NB4 (cell line): ENCODE measurements around the gene ZNF90.

ENCODE experiments used
- DNase-seq: peaks from one replicate; pipeline ENCODE4 v3.0.0; 2010; ENCODE audit warnings: low read depth
- H3K4me3 ChIP-seq: one replicate; pipeline ENCODE4 v1.5.1; 2011; ENCODE audit warnings: mild to moderate bottlenecking, low read depth, low read length, moderate library complexity
- MYC ChIP-seq: IDR thresholded peaks from 2 replicates; pipeline ENCODE4 v1.6.1; 2011; ENCODE audit warnings: low read depth, low read length
- POLR2A ChIP-seq: IDR thresholded peaks from 2 replicates; pipeline ENCODE4 v1.6.1; 2011; ENCODE audit warnings: mild to moderate bottlenecking; ENCODE audit not compliant: insufficient read length; ENCODE audit errors: extremely low read depth
- TF ChIP-seq, protein P1 (sequence below): IDR thresholded peaks from 2 replicates; pipeline ENCODE4 v1.6.1; 2011; ENCODE audit warnings: low read depth, low read length
- TF ChIP-seq, protein P2 (sequence below): IDR thresholded peaks from one replicate; pipeline ENCODE4 v1.5.1; 2012; ENCODE audit warnings: low read depth, low read length

The ZNF90 gene

DNA sequence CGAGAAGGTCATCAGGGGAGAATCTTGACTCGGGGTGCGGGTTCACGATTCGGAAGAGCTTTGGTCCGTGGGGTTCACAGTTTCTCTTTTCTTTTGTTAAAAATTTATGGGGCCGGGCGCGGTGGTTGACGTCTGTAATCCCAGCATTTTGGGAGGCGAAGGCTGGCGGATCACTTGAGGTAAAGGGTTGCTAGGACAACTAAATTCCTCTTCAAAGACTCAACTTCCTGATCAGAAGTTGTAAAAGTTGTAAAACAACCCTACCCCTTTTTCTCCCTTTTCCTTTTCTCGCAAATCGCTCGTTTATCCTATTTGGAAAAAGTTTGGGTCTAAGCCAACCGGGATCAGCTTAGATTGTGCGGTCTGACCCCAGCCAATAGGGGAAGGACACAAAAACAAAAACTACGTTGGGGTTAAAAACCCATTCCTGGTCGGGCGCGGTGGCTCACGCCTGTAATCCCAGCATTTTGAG is 89.9 kb downstream of the ZNF90 start:
- peak overlapping the region; percentile 74 for H3K4me3 ChIP-seq
- DNase-seq = peak; percentile 13
- TF ChIP-seq, protein P1, sequence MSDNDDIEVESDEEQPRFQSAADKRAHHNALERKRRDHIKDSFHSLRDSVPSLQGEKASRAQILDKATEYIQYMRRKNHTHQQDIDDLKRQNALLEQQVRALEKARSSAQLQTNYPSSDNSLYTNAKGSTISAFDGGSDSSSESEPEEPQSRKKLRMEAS = no peak
- TF ChIP-seq, protein P2, sequence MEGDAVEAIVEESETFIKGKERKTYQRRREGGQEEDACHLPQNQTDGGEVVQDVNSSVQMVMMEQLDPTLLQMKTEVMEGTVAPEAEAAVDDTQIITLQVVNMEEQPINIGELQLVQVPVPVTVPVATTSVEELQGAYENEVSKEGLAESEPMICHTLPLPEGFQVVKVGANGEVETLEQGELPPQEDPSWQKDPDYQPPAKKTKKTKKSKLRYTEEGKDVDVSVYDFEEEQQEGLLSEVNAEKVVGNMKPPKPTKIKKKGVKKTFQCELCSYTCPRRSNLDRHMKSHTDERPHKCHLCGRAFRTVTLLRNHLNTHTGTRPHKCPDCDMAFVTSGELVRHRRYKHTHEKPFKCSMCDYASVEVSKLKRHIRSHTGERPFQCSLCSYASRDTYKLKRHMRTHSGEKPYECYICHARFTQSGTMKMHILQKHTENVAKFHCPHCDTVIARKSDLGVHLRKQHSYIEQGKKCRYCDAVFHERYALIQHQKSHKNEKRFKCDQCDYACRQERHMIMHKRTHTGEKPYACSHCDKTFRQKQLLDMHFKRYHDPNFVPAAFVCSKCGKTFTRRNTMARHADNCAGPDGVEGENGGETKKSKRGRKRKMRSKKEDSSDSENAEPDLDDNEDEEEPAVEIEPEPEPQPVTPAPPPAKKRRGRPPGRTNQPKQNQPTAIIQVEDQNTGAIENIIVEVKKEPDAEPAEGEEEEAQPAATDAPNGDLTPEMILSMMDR = no peak
- TF ChIP-seq POLR2A (no peak), MYC (no peak)
